DMS153 treated with DMSO at 0.1 percent for 48 hours (cell line): ENCODE data around the gene ANXA1.
A peak's percentile ranks its signal among the peaks of the same experiment; 100 is the strongest.

Experiments
- DNase-seq: peaks from one replicate; lab custom pipeline; 2025; ENCODE audit not compliant: unreplicated experiment; lab: John Stamatoyannopoulos, UW

ANXA1 gene

GRCh38 chr9:73151653-73152542, at the start of gene ANXA1:
TSS of gene ANXA1 (plus strand) at chr9:73151865. CDS start at chr9:73158536, 6,671 bp downstream.
- DNase-seq, result no peak

GRCh38 chr9:73104342-73104741, 47.3 kb upstream of the ANXA1 start:
- DNase-seq, result no peak

- no peak for DNase-seq
Measured at GRCh38 chr9:73104921-73105320, 46.7 kb upstream of the ANXA1 start.

- DNase-seq, result peak; percentile 1
Measured at GRCh38 chr9:73107489-73108069, 44.1 kb upstream of the ANXA1 start.

GRCh38 chr9:73114058-73114457, 37.6 kb upstream of the ANXA1 start:
- DNase-seq, result no peak

GRCh38 chr9:73114958-73115357, 36.7 kb upstream of the ANXA1 start:
- DNase-seq, result no peak

- no peak for DNase-seq
Measured at GRCh38 chr9:73116031-73116430, 35.6 kb upstream of the ANXA1 start.

GRCh38 chr9:73116880-73117279, 34.8 kb upstream of the ANXA1 start:
- DNase-seq, result no peak

- DNase-seq, result no peak
Measured at GRCh38 chr9:73118286-73118685, 33.4 kb upstream of the ANXA1 start.

GRCh38 chr9:73118898-73119554, 32.6 kb upstream of the ANXA1 start:
- DNase-seq, result no peak

- DNase-seq, result no peak
Measured at GRCh38 chr9:73121375-73121935, 30.2 kb upstream of the ANXA1 start.

- no peak for DNase-seq
Measured at GRCh38 chr9:73125651-73126050, 26.0 kb upstream of the ANXA1 start.

- no peak for DNase-seq
Measured at GRCh38 chr9:73129941-73130685, 21.6 kb upstream of the ANXA1 start.

- DNase-seq, result no peak
Measured at GRCh38 chr9:73131461-73131860, 20.2 kb upstream of the ANXA1 start.

- peak; percentile 44 for DNase-seq
Measured at GRCh38 chr9:73132034-73132776, 19.5 kb upstream of the ANXA1 start.

GRCh38 chr9:73133022-73133651, 18.5 kb upstream of the ANXA1 start:
- no peak for DNase-seq

GRCh38 chr9:73133921-73134407, 17.7 kb upstream of the ANXA1 start:
- DNase-seq, result no peak

GRCh38 chr9:73135394-73135793, 16.3 kb upstream of the ANXA1 start:
- no peak for DNase-seq

- no peak for DNase-seq
Measured at GRCh38 chr9:73137286-73137899, 14.3 kb upstream of the ANXA1 start.
